Inflammatory macrophage treated with lipopolysaccharide for 4 hours (primary cell): ENCODE measurements around the gene PDCL3.
A peak's percentile ranks its signal among the peaks of the same experiment; 100 is the strongest.

ENCODE experiments used
- DNase-seq: peaks from one replicate; pipeline ENCODE4 v3.0.0-alpha.2; 2020

PDCL3 gene

GRCh38 chr2:100562613-100563406 is at the start of gene PDCL3:
PDCL3 (plus strand) TSS chr2:100562993; CDS start chr2:100563068, 75 bp downstream.
- peak; percentile 99 for DNase-seq

GRCh38 chr2:100513650-100514049 is 49.1 kb upstream of the PDCL3 start:
- DNase-seq = peak; percentile 63

- no peak for DNase-seq
Observed at GRCh38 chr2:100517556-100517955, 45.2 kb upstream of the PDCL3 start.

- DNase-seq = no peak
Observed at GRCh38 chr2:100518801-100519200, 44.0 kb upstream of the PDCL3 start.

- DNase-seq = no peak
Observed at GRCh38 chr2:100520224-100520623, 42.6 kb upstream of the PDCL3 start.

GRCh38 chr2:100522430-100522829 is 40.4 kb upstream of the PDCL3 start:
- no peak for DNase-seq

- no peak for DNase-seq
Observed at GRCh38 chr2:100524331-100524730, 38.5 kb upstream of the PDCL3 start.

- DNase-seq = no peak
Observed at GRCh38 chr2:100526868-100527267, 35.9 kb upstream of the PDCL3 start.

GRCh38 chr2:100527440-100528015 is 35.3 kb upstream of the PDCL3 start:
- no peak for DNase-seq

- DNase-seq = no peak
Observed at GRCh38 chr2:100529176-100529575, 33.6 kb upstream of the PDCL3 start.

- DNase-seq = no peak
Observed at GRCh38 chr2:100529900-100530299, 32.9 kb upstream of the PDCL3 start.

- no peak for DNase-seq
Observed at GRCh38 chr2:100535855-100536254, 26.9 kb upstream of the PDCL3 start.

GRCh38 chr2:100537918-100538317 is 24.9 kb upstream of the PDCL3 start:
- DNase-seq = no peak

- DNase-seq = no peak
Observed at GRCh38 chr2:100539221-100539620, 23.6 kb upstream of the PDCL3 start.

GRCh38 chr2:100541404-100541803 is 21.4 kb upstream of the PDCL3 start:
- no peak for DNase-seq

- no peak for DNase-seq
Observed at GRCh38 chr2:100542418-100542817, 20.4 kb upstream of the PDCL3 start.

GRCh38 chr2:100544911-100545596 is 17.7 kb upstream of the PDCL3 start:
- no peak for DNase-seq

GRCh38 chr2:100546469-100546868 is 16.3 kb upstream of the PDCL3 start:
- peak; percentile 17 for DNase-seq

GRCh38 chr2:100548771-100549170 is 14.0 kb upstream of the PDCL3 start:
- DNase-seq = no peak

GRCh38 chr2:100551303-100551702 is 11.5 kb upstream of the PDCL3 start:
- DNase-seq = no peak

GRCh38 chr2:100554798-100555407 is 7.9 kb upstream of the PDCL3 start:
- peak; percentile 49 for DNase-seq

GRCh38 chr2:100556746-100557145 is 6.0 kb upstream of the PDCL3 start:
- peak; percentile 53 for DNase-seq

- DNase-seq = peak; percentile 66
Observed at GRCh38 chr2:100560216-100560830, 2.5 kb upstream of the PDCL3 start.
